T-helper 1 cell treated with Interleukin-12 subunit alpha and Interleukin-12 subunit beta and Interleukin-4 antibody, amounts not matched to agents 30 μg/mL and 1 μg/mL, for 36 hours (primary cell): ENCODE data around the gene ISM2.
"Not testable (repeated sequence)": the region's sequence is repeated elsewhere in the genome, so short reads cannot be mapped to it uniquely, and the experiment has no call there.

Experiments
- H3K27ac Mint-ChIP-seq: one replicate; pipeline ENCODE4 v1.8.0; 2021; ENCODE audit warnings: mild to moderate bottlenecking, mixed read lengths
- H3K27me3 Mint-ChIP-seq: one replicate; pipeline ENCODE4 v1.8.0; 2021; ENCODE audit warnings: low read depth, mixed read lengths
- H3K36me3 Mint-ChIP-seq: one replicate; pipeline ENCODE4 v1.8.0; 2021; ENCODE audit warnings: low read depth, mixed read lengths
- H3K4me1 Mint-ChIP-seq: one replicate; pipeline ENCODE4 v1.8.0; 2021; ENCODE audit warnings: low read depth, mixed read lengths
- H3K4me3 Mint-ChIP-seq: one replicate; pipeline ENCODE4 v1.8.0; 2021; ENCODE audit warnings: mild to moderate bottlenecking, moderate library complexity, mixed read lengths
- H3K9me3 Mint-ChIP-seq: one replicate; pipeline ENCODE4 v1.8.0; 2021; ENCODE audit warnings: mixed read lengths

Gene ISM2

GRCh38 chr14:77498120-77498979, at the start of gene ISM2:
Gene ISM2, minus strand, starts transcription at chr14:77498816. Its CDS starts 23 bp downstream, at chr14:77498793.
- H3K27me3 Mint-ChIP-seq: peaks cover 52% of the 10 kb centered on the region
- H3K27ac Mint-ChIP-seq: no peak within 1 kb of the TSS
- peaks cover 2% of the 10 kb centered on the region for H3K4me1 Mint-ChIP-seq
- H3K4me3 Mint-ChIP-seq: peak within 1 kb of the TSS; percentile 62
- peaks cover 4% of the 10 kb centered on the region for H3K9me3 Mint-ChIP-seq
- peaks cover 5% of the 10 kb centered on the region for H3K36me3 Mint-ChIP-seq

- Mint-ChIP-seq H3K27ac (no peak overlapping the region), H3K4me3 (no peak overlapping the region), H3K9me3 (no peaks in the 10 kb centered on the region), H3K4me1 (peaks cover 6% of the 10 kb centered on the region), H3K27me3 (no peaks in the 10 kb centered on the region), H3K36me3 (peaks cover 32% of the 10 kb centered on the region)
These were observed 49.0 kb upstream of the ISM2 start for GRCh38 chr14:77547512-77548180.

GRCh38 chr14:77545171-77545570, 46.6 kb upstream of the ISM2 start:
- not testable (repeated sequence) for H3K9me3 Mint-ChIP-seq, H3K27ac Mint-ChIP-seq, H3K27me3 Mint-ChIP-seq, H3K4me3 Mint-ChIP-seq
- Mint-ChIP-seq H3K4me1 (peaks cover 13% of the 10 kb centered on the region), H3K36me3 (peaks cover 27% of the 10 kb centered on the region)

GRCh38 chr14:77544571-77544970, 46.0 kb upstream of the ISM2 start:
- Mint-ChIP-seq H3K27me3 (no peaks in the 10 kb centered on the region), H3K36me3 (peaks cover 23% of the 10 kb centered on the region), H3K27ac (no peak overlapping the region), H3K4me1 (peaks cover 13% of the 10 kb centered on the region), H3K4me3 (no peak overlapping the region), H3K9me3 (no peaks in the 10 kb centered on the region)

- Mint-ChIP-seq H3K27me3 (no peaks in the 10 kb centered on the region), H3K9me3 (no peaks in the 10 kb centered on the region), H3K4me3 (no peak overlapping the region), H3K36me3 (peaks cover 21% of the 10 kb centered on the region), H3K4me1 (peaks cover 13% of the 10 kb centered on the region), H3K27ac (no peak overlapping the region)
These were observed 45.2 kb upstream of the ISM2 start for GRCh38 chr14:77543637-77544334.

- Mint-ChIP-seq H3K4me1 (peaks cover 13% of the 10 kb centered on the region), H3K27ac (no peak overlapping the region), H3K9me3 (no peaks in the 10 kb centered on the region), H3K36me3 (peaks cover 18% of the 10 kb centered on the region), H3K27me3 (no peaks in the 10 kb centered on the region), H3K4me3 (no peak overlapping the region)
These were observed 44.6 kb upstream of the ISM2 start for GRCh38 chr14:77543240-77543551.

- Mint-ChIP-seq H3K27ac (peak overlapping the region; percentile 38), H3K36me3 (peaks cover 20% of the 10 kb centered on the region), H3K9me3 (no peaks in the 10 kb centered on the region), H3K27me3 (no peaks in the 10 kb centered on the region), H3K4me3 (no peak overlapping the region), H3K4me1 (peaks cover 13% of the 10 kb centered on the region)
These were observed 44.0 kb upstream of the ISM2 start for GRCh38 chr14:77542421-77543239.

GRCh38 chr14:77541905-77542304, 43.3 kb upstream of the ISM2 start:
- no peak overlapping the region for H3K4me3 Mint-ChIP-seq
- no peaks in the 10 kb centered on the region for H3K27me3 Mint-ChIP-seq
- no peaks in the 10 kb centered on the region for H3K9me3 Mint-ChIP-seq
- peaks cover 20% of the 10 kb centered on the region for H3K36me3 Mint-ChIP-seq
- H3K4me1 Mint-ChIP-seq: peaks cover 13% of the 10 kb centered on the region
- H3K27ac Mint-ChIP-seq: no peak overlapping the region

GRCh38 chr14:77536951-77537350, 38.3 kb upstream of the ISM2 start:
- H3K4me1 Mint-ChIP-seq, H3K27me3 Mint-ChIP-seq, H3K9me3 Mint-ChIP-seq, H3K4me3 Mint-ChIP-seq, H3K27ac Mint-ChIP-seq: not testable (repeated sequence)
- H3K36me3 Mint-ChIP-seq: peaks cover 24% of the 10 kb centered on the region

GRCh38 chr14:77531071-77531470, 32.5 kb upstream of the ISM2 start:
- no peak overlapping the region for H3K4me3 Mint-ChIP-seq
- no peaks in the 10 kb centered on the region for H3K27me3 Mint-ChIP-seq
- no peak overlapping the region for H3K27ac Mint-ChIP-seq
- H3K9me3 Mint-ChIP-seq: no peaks in the 10 kb centered on the region
- H3K4me1 Mint-ChIP-seq: peaks cover 4% of the 10 kb centered on the region
- peaks cover 22% of the 10 kb centered on the region for H3K36me3 Mint-ChIP-seq

GRCh38 chr14:77529963-77530362, 31.3 kb upstream of the ISM2 start:
- Mint-ChIP-seq H3K36me3 (peaks cover 15% of the 10 kb centered on the region), H3K9me3 (no peaks in the 10 kb centered on the region), H3K4me1 (peaks cover 4% of the 10 kb centered on the region), H3K27me3 (no peaks in the 10 kb centered on the region), H3K4me3 (no peak overlapping the region), H3K27ac (no peak overlapping the region)

GRCh38 chr14:77529213-77529612, 30.6 kb upstream of the ISM2 start:
- Mint-ChIP-seq H3K4me1 (peaks cover 6% of the 10 kb centered on the region), H3K27ac (no peak overlapping the region), H3K36me3 (peaks cover 15% of the 10 kb centered on the region), H3K4me3 (no peak overlapping the region), H3K27me3 (no peaks in the 10 kb centered on the region), H3K9me3 (no peaks in the 10 kb centered on the region)

GRCh38 chr14:77528701-77529100, 30.1 kb upstream of the ISM2 start:
- H3K36me3 Mint-ChIP-seq: peaks cover 15% of the 10 kb centered on the region
- not testable (repeated sequence) for H3K4me3 Mint-ChIP-seq, H3K27me3 Mint-ChIP-seq, H3K27ac Mint-ChIP-seq, H3K4me1 Mint-ChIP-seq, H3K9me3 Mint-ChIP-seq

- Mint-ChIP-seq H3K27me3 (no peaks in the 10 kb centered on the region), H3K9me3 (no peaks in the 10 kb centered on the region), H3K27ac (no peak overlapping the region), H3K4me1 (peaks cover 9% of the 10 kb centered on the region), H3K4me3 (no peak overlapping the region), H3K36me3 (peaks cover 12% of the 10 kb centered on the region)
These were observed 27.6 kb upstream of the ISM2 start for GRCh38 chr14:77526266-77526665.
